LNCaP clone FGC (cell line): Measurements from ENCODE around the gene SH2D3A.

Source experiments
- DNase-seq: peaks from one replicate; pipeline ENCODE4 v3.0.0-alpha.2; 2011; ENCODE audit warnings: low read depth
- H3K4me3 ChIP-seq: 2 replicates; pipeline ENCODE4 v1.5.1; 2011; ENCODE audit warnings: mild to moderate bottlenecking, low read depth, low read length, control low read depth
- CTCF ChIP-seq: IDR thresholded peaks from 2 replicates; pipeline ENCODE4 v1.5.1; 2012; ENCODE audit warnings: mild to moderate bottlenecking; ENCODE audit not compliant: control insufficient read depth, insufficient read depth; ENCODE audit errors: extremely low read depth

SH2D3A gene

GRCh38 chr19:6716610-6716970 lies 50.6 kb downstream of the SH2D3A start:
- no peak for TF ChIP-seq CTCF
- no peak overlapping the region for H3K4me3 ChIP-seq
- DNase-seq: no peak

GRCh38 chr19:6714749-6715555 lies 52.3 kb downstream of the SH2D3A start:
- TF ChIP-seq CTCF: no peak
- DNase-seq: no peak
- no peak overlapping the region for H3K4me3 ChIP-seq

GRCh38 chr19:6713773-6714692 lies 53.2 kb downstream of the SH2D3A start:
- no peak for TF ChIP-seq CTCF
- no peak for DNase-seq
- no peak overlapping the region for H3K4me3 ChIP-seq

GRCh38 chr19:6712692-6713670 lies 54.3 kb downstream of the SH2D3A start:
- DNase-seq: no peak
- no peak overlapping the region for H3K4me3 ChIP-seq
- no peak for TF ChIP-seq CTCF

- DNase-seq: no peak
- no peak overlapping the region for H3K4me3 ChIP-seq
- no peak for TF ChIP-seq CTCF
Measured at GRCh38 chr19:6712231-6712630, 55.0 kb downstream of the SH2D3A start.

- no peak for TF ChIP-seq CTCF
- H3K4me3 ChIP-seq: no peak overlapping the region
- DNase-seq: no peak
Measured at GRCh38 chr19:6711605-6712004, 55.6 kb downstream of the SH2D3A start.
